Cardiac septum (tissue), 1 donor: ENCODE measurements around the gene FAXC. TPM values are rescaled to one million over a fixed set of nuclear protein-coding genes. Genes with fewer than 3 reads are reported as not detected.
"Not testable (repeated sequence)": the region's sequence is repeated elsewhere in the genome, so short reads cannot be mapped to it uniquely, and the experiment has no call there.

Experiments used
- DNase-seq: peaks from one replicate; pipeline ENCODE4 v3.0.0-alpha.2; 2020; ENCODE audit warnings: low spot score
- intact Hi-C: fragments of 100-400 bp; cut with DNase I; formaldehyde crosslinking; loops from one replicate; pipeline ENCODE4 v1.14.0; 2022
- total RNA-seq: library from RNA; stranded (reverse); fragmentation: NEBNext Ultra II Directional; extraction: Animal tissue kit (Norgen Biotek cat#: 25700); gene quantifications from one replicate; pipeline ENCODE4 v1.2.1, GENCODE V29; 2021
- donor health status: DM: no; HTN: no; CAD: no.

The FAXC gene
- total RNA-seq, 1 donor from 2014 or later = 0.57 TPM

DNA sequence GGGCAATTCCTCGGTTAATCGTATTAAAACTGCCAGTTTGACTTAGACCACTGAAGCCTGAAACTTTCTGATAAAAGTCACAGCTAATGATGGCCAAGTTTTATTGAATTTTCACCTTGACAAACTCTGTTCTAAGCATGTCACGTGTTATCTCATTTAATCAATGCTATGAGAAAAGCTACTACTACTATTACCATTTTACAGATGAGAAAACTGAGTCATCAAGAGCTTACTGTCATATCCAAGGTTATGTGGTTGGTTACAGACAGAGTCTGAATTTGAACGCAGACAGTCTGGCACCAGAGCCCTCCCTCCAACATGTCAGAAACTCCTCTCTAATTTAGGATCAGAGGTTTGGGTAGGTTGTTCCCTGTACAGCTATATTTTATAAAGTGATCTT is 4.3 kb downstream of the FAXC start:
- intact Hi-C loops = no loop called here

DNA sequence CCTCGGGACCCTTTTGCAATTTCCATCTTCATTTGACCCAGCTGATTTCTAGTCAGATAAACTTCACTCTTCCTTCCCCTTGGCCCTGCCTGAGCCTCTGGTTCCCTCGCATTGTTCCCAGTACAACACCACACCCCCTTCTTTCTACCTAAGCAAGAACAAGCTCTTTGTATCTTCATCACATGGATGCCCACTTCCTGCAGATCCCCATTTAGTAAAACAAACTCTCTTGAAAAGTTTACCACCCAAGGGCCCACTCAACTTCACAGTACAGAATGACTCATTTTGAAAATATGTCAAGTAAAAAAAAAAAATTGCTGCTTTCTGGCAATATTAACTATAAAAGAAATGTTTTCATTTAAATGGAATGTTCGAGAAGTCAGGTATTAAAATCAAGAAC is 5.2 kb downstream of the FAXC start:
- intact Hi-C loops = no loop called here
- DNase-seq = no peak

More for the DNA sequence above, 4.3 kb downstream of the FAXC start:
- DNase-seq = no peak

- no peak for DNase-seq
- intact Hi-C loops = no loop called here
Observed at GRCh38 chr6:99341862-99342455, 7.5 kb downstream of the FAXC start.

- intact Hi-C loops = loop anchor here (10.0 kb wide), 1 partner anchor 87 kb away; the partner anchor contains the start of gene PNISR
- DNase-seq = no peak
Observed at GRCh38 chr6:99338188-99338587, 11.3 kb downstream of the FAXC start.

- intact Hi-C loops = loop anchor here (10.0 kb wide), 1 partner anchor 90 kb away; the partner anchor contains the start of gene PNISR
- DNase-seq = not testable (repeated sequence)
Observed at GRCh38 chr6:99335298-99335697, 14.2 kb downstream of the FAXC start.

DNA sequence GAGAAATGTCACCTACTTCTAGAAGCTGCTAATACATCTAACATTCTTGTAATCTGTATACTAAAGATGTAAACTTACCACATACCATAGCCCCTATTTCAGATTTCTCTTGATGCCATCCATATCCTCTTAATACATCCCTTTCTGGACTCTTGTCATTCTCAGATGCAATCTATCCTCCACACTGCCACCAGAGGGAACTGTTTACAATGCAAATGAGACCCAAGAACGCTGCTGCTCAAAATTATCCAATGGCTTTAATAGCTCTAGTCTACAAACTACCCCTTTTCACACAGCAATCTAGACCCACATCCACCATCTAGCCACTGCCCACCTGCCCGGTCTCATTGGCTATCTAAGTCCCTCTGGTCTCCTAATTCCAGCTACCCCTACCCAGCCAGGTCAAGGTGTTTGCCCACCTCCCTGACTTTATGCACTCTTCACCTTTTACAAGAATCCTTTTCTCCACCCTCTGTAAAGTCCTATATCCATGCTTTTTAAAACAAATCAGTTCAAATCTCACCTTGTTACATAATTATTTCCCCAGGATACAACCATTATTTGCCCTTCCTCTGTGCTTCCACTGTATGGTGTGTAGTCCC is 14.8 kb downstream of the FAXC start:
- DNase-seq = no peak
- intact Hi-C loops = loop anchor here (10.0 kb wide), 1 partner anchor 90 kb away; the partner anchor contains the start of gene PNISR

DNA sequence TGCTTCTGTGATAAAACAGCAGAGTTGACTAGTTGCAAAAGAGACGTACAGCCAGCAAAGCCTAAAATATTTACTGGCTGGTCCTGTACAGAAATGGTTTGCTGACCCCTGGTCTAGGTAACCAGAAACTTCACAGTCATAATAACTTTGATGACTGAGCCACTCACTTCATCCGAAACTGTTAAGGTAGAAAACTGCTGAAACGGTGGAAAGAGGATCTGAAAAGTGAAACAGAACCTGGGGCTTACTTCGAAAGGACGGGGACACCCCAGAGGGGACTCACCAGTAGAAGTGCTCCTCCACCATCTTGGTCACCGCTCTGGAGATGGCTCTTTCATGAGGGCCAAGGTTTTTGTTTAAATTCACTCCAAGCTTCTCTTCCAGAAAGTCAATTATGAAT is 16.4 kb downstream of the FAXC start:
- DNase-seq = no peak
- intact Hi-C loops = loop anchor here (10.0 kb wide), 1 partner anchor 92 kb away; the partner anchor contains the start of gene PNISR

GRCh38 chr6:99331531-99331930 is 17.9 kb downstream of the FAXC start:
- DNase-seq = no peak
- intact Hi-C loops = loop anchor here (10.0 kb wide), 1 partner anchor 93 kb away; the partner anchor contains the start of gene PNISR

DNA sequence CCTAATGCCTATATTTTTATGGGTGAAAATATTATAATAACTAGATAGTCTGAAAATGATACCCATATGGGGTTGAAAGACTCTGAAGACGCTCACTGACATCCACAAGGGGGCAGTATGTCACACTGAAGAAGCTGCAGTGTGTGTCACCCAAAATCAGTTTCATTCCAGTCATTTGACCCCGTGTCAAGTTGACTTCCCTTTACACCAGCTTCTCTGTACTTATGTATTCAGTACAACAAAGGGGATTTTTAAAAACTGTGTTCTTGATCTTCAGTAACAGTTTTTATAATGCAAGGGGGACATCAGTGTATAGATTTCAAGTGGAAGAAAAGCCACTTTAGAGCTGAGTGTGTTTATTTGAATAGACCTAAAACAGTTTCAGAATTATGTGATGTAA is 19.3 kb downstream of the FAXC start:
- DNase-seq = no peak
- intact Hi-C loops = loop anchor here (10.0 kb wide), 1 partner anchor 95 kb away; the partner anchor contains the start of gene PNISR

- intact Hi-C loops = no loop called here
- no peak for DNase-seq
Observed at GRCh38 chr6:99324996-99325395, 24.5 kb downstream of the FAXC start.

- no peak for DNase-seq
- intact Hi-C loops = no loop called here
Observed at GRCh38 chr6:99318566-99318965, 30.9 kb downstream of the FAXC start.

GRCh38 chr6:99312354-99312753 is 37.1 kb downstream of the FAXC start:
- intact Hi-C loops = no loop called here
- no peak for DNase-seq

- DNase-seq = no peak
- intact Hi-C loops = no loop called here
Observed at GRCh38 chr6:99310553-99310952, 38.9 kb downstream of the FAXC start.

GRCh38 chr6:99309557-99309956 is 39.9 kb downstream of the FAXC start:
- intact Hi-C loops = no loop called here
- DNase-seq = no peak

- no peak for DNase-seq
- intact Hi-C loops = no loop called here
Observed at GRCh38 chr6:99308788-99309187, 40.7 kb downstream of the FAXC start.

DNA sequence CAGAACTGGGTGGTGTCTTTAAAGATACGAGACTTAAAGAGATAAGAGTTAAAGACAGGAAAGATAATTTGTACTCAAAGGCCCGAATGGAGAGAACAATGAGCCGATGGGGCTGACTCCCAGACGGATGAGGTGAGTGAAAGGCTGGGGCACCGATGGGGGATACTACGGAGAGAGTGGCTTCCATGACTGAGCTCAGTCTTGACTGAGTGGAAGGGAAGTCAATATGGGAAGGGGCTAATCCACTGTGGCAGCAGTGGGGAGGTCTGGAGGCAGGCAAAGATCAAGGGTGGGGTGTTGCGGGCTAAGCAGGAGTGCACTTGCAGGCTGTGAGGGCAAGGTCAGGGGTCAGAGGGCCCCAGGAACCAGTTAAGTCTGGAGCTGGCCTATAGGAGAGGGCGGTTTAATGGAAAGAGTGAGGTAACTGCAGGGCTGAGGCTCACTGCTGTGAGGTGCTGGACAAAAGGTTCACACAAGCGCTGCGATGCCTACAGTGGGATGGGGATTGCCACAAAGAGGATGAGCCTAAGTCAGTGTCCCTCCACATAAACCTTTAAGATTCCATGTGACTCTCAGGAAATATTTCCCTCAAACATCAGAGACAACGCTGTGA is 42.1 kb downstream of the FAXC start:
- DNase-seq = no peak
- intact Hi-C loops = no loop called here

- DNase-seq = no peak
- intact Hi-C loops = no loop called here
Observed at GRCh38 chr6:99306341-99306740, 43.1 kb downstream of the FAXC start.

- intact Hi-C loops = no loop called here
- DNase-seq = no peak
Observed at GRCh38 chr6:99305021-99305554, 44.4 kb downstream of the FAXC start.

- DNase-seq = no peak
- intact Hi-C loops = no loop called here
Observed at GRCh38 chr6:99297415-99297814, 52.1 kb downstream of the FAXC start.

DNA sequence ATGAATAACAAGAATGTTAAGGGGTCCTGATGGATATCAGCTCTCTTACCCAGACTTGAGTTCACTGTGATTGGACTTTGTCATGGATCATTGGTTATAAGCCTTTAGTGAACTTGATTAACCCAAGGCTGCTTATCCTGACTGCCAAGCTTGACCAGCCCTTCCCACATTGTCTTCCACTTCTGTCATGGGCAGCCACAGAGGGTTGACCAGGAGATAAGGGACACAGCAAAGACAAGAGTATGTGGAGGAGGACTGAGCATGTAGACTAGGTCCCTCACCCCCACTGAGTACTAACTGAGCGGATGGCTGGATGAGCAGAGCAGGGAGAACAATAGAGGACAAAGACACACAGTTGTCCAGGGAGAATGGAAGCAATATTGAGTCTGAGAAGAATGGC is 52.5 kb downstream of the FAXC start:
- intact Hi-C loops = no loop called here
- DNase-seq = no peak

DNA sequence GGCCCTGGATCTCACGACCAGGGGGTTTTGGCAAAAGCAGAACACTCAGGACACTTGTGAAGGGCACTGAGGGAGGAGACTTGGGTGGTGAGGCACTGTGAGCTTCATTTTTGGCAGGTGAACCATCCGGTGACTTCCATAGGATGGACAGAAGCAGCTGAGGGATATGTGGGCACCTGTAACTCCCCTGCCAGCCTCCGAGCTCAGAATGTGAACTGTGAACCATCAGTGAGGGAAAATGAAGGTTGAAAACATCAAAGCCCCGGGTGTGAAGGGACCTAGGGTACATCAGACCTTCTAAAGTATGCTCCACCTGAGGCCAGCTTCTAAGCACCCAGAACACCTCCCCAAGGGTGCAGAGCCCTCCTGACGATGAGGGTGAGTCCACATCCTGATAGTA is 53.2 kb downstream of the FAXC start:
- no peak for DNase-seq
- intact Hi-C loops = no loop called here
